Right lobe of liver (tissue), 4 donors: ENCODE results near the gene RTN4R.

Experiments used
- POLR2A ChIP-seq: fragments of 450-650 bp; IDR thresholded peaks from one replicate; pipeline ENCODE4 v1.6.1; 2017; ENCODE audit warnings: antibody characterized with exemption, mild to moderate bottlenecking
- TF ChIP-seq, protein P1 (sequence below), 4 donors: fragments of 200-600 bp in 3 of 4; fragments of 450-650 bp in 1 of 4; IDR thresholded peaks; one replicate each; pipeline versions ENCODE4 v1.5.1 to v1.8.0; 2016 to 2022; ENCODE audit warnings: antibody characterized with exemption in 4 of 4, mild to moderate bottlenecking in 2 of 4
- donor health status: DM: no; HTN: no; CAD: no.
- donor health status: DM: no; HTN: no; CAD: no.
- donor health status: DM: no; HTN: yes; CAD: no.

GRCh38 chr22:20212754-20213699 is 55.1 kb downstream of the RTN4R start:
- TF ChIP-seq POLR2A, result no peak
- TF ChIP-seq, protein P1, sequence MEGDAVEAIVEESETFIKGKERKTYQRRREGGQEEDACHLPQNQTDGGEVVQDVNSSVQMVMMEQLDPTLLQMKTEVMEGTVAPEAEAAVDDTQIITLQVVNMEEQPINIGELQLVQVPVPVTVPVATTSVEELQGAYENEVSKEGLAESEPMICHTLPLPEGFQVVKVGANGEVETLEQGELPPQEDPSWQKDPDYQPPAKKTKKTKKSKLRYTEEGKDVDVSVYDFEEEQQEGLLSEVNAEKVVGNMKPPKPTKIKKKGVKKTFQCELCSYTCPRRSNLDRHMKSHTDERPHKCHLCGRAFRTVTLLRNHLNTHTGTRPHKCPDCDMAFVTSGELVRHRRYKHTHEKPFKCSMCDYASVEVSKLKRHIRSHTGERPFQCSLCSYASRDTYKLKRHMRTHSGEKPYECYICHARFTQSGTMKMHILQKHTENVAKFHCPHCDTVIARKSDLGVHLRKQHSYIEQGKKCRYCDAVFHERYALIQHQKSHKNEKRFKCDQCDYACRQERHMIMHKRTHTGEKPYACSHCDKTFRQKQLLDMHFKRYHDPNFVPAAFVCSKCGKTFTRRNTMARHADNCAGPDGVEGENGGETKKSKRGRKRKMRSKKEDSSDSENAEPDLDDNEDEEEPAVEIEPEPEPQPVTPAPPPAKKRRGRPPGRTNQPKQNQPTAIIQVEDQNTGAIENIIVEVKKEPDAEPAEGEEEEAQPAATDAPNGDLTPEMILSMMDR (IDR thresholded peaks at IDR 0.05), result no peak
